GM19240 (cell line): ENCODE measurements around the gene FASTKD3.

Experiments used
- DNase-seq: peaks from one replicate; pipeline ENCODE4 v3.0.0; 2011; ENCODE audit warnings: low spot score; ENCODE audit not compliant: insufficient read length

FASTKD3 gene

GRCh38 chr5:7849681-7850394 lies 19.0 kb downstream of the FASTKD3 start:
- no peak for DNase-seq

GRCh38 chr5:7848296-7848695 lies 20.5 kb downstream of the FASTKD3 start:
- DNase-seq, result no peak

GRCh38 chr5:7846327-7846726 lies 22.5 kb downstream of the FASTKD3 start:
- DNase-seq, result no peak

- no peak for DNase-seq
Measured at GRCh38 chr5:7845557-7845956, 23.3 kb downstream of the FASTKD3 start.

- DNase-seq, result no peak
Measured at GRCh38 chr5:7844901-7845300, 23.9 kb downstream of the FASTKD3 start.

GRCh38 chr5:7842531-7842930 lies 26.3 kb downstream of the FASTKD3 start:
- no peak for DNase-seq

- DNase-seq, result no peak
Measured at GRCh38 chr5:7837403-7837802, 31.4 kb downstream of the FASTKD3 start.

GRCh38 chr5:7834982-7835381 lies 33.8 kb downstream of the FASTKD3 start:
- DNase-seq, result no peak

GRCh38 chr5:7828269-7828668 lies 40.6 kb downstream of the FASTKD3 start:
- no peak for DNase-seq

- DNase-seq, result no peak
Measured at GRCh38 chr5:7827610-7828009, 41.2 kb downstream of the FASTKD3 start.

- no peak for DNase-seq
Measured at GRCh38 chr5:7825630-7826029, 43.2 kb downstream of the FASTKD3 start.

- no peak for DNase-seq
Measured at GRCh38 chr5:7824995-7825394, 43.8 kb downstream of the FASTKD3 start.

- no peak for DNase-seq
Measured at GRCh38 chr5:7823594-7823993, 45.2 kb downstream of the FASTKD3 start.

- no peak for DNase-seq
Measured at GRCh38 chr5:7822449-7822848, 46.4 kb downstream of the FASTKD3 start.

- no peak for DNase-seq
Measured at GRCh38 chr5:7816535-7816901, 52.3 kb downstream of the FASTKD3 start.

GRCh38 chr5:7815892-7816534 lies 52.8 kb downstream of the FASTKD3 start:
- DNase-seq, result peak; percentile 68

- no peak for DNase-seq
Measured at GRCh38 chr5:7814816-7815215, 54.0 kb downstream of the FASTKD3 start.

GRCh38 chr5:7813576-7813975 lies 55.3 kb downstream of the FASTKD3 start:
- DNase-seq, result no peak

GRCh38 chr5:7813007-7813406 lies 55.8 kb downstream of the FASTKD3 start:
- DNase-seq, result no peak

GRCh38 chr5:7811715-7812114 lies 57.1 kb downstream of the FASTKD3 start:
- DNase-seq, result no peak
